GM21360 (cell line): Measurements from ENCODE around the gene PRKN.

Experiments
- ATAC-seq: cut with Tn5 transposase; IDR thresholded peaks from one replicate; pipeline ENCODE4 v1.9.1; 2021; ENCODE audit warnings: mild to moderate bottlenecking, moderate library complexity; ENCODE audit not compliant: unreplicated experiment

PRKN gene

GRCh38 chr6:162711376-162711775 is 16.2 kb downstream of the PRKN start:
- no peak for ATAC-seq

GRCh38 chr6:162710936-162711335 is 16.6 kb downstream of the PRKN start:
- no peak for ATAC-seq

GRCh38 chr6:162710419-162710818 is 17.1 kb downstream of the PRKN start:
- no peak for ATAC-seq

- ATAC-seq, result no peak
These were observed 18.1 kb downstream of the PRKN start for GRCh38 chr6:162709431-162709830.

- no peak for ATAC-seq
These were observed 18.6 kb downstream of the PRKN start for GRCh38 chr6:162708971-162709370.

GRCh38 chr6:162706232-162706631 is 21.3 kb downstream of the PRKN start:
- no peak for ATAC-seq

- ATAC-seq, result no peak
These were observed 21.8 kb downstream of the PRKN start for GRCh38 chr6:162705736-162706135.

GRCh38 chr6:162704001-162704400 is 23.6 kb downstream of the PRKN start:
- no peak for ATAC-seq

- no peak for ATAC-seq
These were observed 25.1 kb downstream of the PRKN start for GRCh38 chr6:162702446-162702845.

- no peak for ATAC-seq
These were observed 26.0 kb downstream of the PRKN start for GRCh38 chr6:162701551-162701950.

- no peak for ATAC-seq
These were observed 26.6 kb downstream of the PRKN start for GRCh38 chr6:162700966-162701365.

- ATAC-seq, result no peak
These were observed 27.6 kb downstream of the PRKN start for GRCh38 chr6:162699961-162700360.

- no peak for ATAC-seq
These were observed 29.1 kb downstream of the PRKN start for GRCh38 chr6:162698440-162698839.

- no peak for ATAC-seq
These were observed 29.6 kb downstream of the PRKN start for GRCh38 chr6:162697872-162698403.

GRCh38 chr6:162690158-162690557 is 37.4 kb downstream of the PRKN start:
- no peak for ATAC-seq

- ATAC-seq, result no peak
These were observed 38.7 kb downstream of the PRKN start for GRCh38 chr6:162688751-162689345.

GRCh38 chr6:162685586-162685985 is 42.0 kb downstream of the PRKN start:
- ATAC-seq, result no peak

GRCh38 chr6:162684961-162685360 is 42.6 kb downstream of the PRKN start:
- ATAC-seq, result no peak

- ATAC-seq, result no peak
These were observed 43.5 kb downstream of the PRKN start for GRCh38 chr6:162684052-162684451.

- ATAC-seq, result no peak
These were observed 44.4 kb downstream of the PRKN start for GRCh38 chr6:162683135-162683534.

- ATAC-seq, result no peak
These were observed 46.1 kb downstream of the PRKN start for GRCh38 chr6:162681447-162681846.

GRCh38 chr6:162680871-162681270 is 46.7 kb downstream of the PRKN start:
- ATAC-seq, result no peak

- no peak for ATAC-seq
These were observed 47.2 kb downstream of the PRKN start for GRCh38 chr6:162680367-162680766.
